Measurements from ENCODE around the gene IMPA2.

IMPA2 gene

GRCh38 chr18:12008842-12009580 lies 27.7 kb downstream of the IMPA2 start:
- no peak for DNase-seq (ENCODE audit: low spot score)

DNA sequence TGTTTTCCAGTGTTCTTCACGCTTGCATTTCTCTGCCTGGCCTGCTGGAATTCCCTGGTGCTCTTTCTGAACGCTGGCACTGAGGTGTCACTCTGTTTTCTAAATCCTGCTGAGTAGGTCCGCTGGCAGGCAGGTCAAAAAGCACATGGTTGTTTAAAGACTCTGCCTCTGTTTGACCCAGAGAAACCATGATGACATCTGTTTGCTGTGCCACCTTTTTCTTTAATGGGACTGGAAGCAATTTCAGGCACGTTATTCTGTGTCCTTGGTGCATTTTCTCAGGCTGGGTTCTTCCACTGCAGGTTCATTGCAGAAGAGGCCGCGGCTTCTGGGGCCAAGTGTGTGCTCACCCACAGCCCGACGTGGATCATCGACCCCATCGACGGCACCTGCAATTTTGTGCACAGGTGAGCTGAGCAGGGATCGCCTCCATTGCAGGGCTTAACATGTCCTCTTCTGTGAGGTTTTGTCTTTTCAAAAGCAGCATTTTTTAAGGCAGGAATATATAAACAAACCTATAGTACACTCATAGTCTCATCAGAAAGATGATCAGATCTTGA lies 28.4 kb downstream of the IMPA2 start:
- no peak for DNase-seq (ENCODE audit: low spot score)

GRCh38 chr18:12010187-12010802 lies 29.0 kb downstream of the IMPA2 start:
- no peak for DNase-seq (ENCODE audit: low spot score)

GRCh38 chr18:12011199-12011956 lies 30.1 kb downstream of the IMPA2 start:
- DNase-seq (ENCODE audit: low spot score): no peak

GRCh38 chr18:12011957-12012549 lies 30.7 kb downstream of the IMPA2 start:
- DNase-seq (ENCODE audit: low spot score): no peak

GRCh38 chr18:12012697-12013096 lies 31.4 kb downstream of the IMPA2 start:
- no peak for DNase-seq (ENCODE audit: low spot score)

DNA sequence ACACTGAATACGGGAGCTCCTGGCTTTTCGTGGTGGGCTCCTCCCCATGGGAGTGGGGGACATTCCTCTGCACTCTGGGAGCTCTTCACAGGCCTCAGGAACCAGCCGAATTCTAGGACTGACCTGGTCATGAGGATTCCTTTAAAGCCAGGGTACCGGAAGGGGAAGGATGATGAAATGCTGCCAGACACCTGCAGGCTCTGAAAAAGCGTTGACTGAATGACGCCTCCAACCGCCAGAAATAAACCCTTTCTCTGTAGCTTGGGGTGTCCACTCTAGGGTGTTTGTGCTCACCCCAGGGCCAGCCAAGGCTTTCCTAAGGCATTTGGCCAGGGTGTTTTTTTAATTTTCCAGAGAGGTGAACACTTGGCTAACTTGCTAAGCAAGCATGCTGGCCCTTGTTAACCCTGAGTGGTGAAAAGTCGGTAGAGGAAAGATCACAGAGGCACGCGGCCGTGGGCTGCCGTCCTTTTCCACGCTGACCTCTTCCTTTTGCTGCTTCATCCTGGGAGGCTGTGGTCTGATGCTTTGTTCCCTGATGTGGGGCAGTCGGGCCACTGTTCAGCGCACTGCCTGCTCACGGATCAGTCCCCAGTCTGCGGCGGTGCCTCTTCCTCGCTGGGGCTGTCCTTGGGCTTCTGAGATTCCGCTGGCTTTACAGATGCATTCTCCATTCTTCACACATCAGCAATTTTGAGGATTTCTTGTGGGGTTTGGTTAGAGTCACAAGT lies 32.0 kb downstream of the IMPA2 start:
- no peak for DNase-seq (ENCODE audit: low spot score)

- no peak for DNase-seq (ENCODE audit: low spot score)
These were observed 32.8 kb downstream of the IMPA2 start for GRCh38 chr18:12014086-12014485.

DNA sequence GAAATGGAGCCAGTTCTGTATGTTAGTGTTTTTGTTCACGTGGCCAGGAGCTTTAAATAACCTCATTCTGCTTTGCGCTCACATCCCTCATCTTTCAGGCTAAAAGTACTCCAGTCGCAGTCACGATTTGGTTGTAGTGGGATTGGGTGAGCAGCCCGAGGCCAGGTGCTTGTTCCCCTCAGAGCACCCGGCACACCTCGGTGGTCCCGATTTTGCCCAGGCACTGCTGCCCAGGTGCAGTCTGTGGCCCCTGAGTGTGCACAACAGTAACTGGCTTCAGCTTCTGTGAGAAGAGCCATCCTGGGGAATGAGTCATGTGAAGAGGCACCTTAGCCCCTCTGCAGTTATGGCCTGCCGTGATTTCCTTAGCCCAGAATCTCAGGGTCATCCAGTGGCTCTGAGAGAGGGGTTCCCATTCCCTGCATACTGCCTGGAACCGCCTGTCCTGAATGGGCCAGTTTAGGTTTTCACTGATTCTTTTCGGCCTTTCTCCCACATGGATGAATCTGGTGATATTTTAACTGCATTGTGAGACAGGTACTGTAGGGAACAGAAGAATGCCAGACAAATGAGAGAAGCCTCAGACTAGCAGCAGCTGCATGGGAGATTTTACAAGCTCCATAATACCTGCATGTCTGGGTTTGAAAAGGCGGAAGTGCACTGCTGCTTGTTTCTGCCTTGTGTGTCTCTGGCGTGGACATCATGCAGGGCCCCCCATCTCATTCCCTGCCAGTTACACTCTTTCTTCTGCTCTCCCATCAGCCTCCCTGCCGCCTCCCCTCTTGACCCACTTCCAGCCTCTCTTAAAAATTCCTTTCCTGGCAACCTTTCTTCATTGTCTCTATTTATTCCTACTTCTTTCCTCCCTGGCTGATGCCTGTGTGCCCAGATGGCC lies 33.5 kb downstream of the IMPA2 start:
- DNase-seq (ENCODE audit: low spot score): no peak

DNA sequence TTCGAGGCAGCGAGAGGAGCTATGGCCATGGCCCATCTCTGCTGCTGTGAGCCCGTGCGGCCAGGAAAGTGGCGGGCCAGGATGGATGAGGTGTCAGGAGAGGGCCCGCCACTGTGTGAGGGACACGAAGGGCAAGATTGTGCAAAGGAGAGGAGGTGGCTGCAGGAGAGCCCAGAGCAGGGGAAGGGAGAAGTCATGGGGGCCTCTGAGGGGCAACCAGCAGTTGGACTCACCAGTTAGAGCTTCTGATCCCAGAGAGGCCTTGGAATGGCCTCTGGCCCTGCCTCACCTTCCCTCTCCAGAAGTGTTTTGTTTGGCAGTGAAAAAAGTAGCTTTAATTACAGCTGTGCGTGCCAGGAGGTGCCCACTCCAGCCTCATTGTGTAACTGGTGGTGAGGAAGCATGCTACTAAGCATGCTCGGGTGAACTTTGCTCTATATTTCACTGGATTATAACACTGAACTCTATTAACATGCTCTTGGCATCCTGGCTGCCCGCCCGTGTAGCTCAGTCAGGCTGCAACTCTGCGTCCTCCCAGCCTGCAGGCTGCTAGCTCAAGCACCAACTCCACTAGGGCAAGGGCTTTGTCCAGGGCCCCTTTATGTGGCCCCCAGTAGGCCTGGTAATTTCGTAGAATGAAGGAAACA lies 34.2 kb downstream of the IMPA2 start:
- no peak for DNase-seq (ENCODE audit: low spot score)

DNA sequence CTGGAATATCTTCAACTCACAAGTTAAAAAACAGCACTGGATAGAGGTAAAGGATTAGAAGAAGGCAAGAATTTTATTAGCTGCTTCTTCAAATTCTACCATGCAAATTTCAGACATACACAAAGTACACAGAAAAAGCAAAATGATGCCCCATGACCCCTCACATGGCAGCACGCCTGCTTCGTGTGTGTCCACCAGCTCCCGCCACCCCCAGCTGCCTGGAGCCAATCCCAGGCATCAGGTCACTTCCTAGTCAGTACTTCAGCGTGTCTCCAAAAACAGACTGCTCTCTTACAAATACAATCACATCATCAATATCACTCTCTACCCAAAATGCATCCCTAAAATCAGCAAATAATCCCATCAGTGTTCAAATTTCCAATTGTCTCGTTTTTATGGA lies 35.8 kb downstream of the IMPA2 start:
- no peak for DNase-seq (ENCODE audit: low spot score)

DNA sequence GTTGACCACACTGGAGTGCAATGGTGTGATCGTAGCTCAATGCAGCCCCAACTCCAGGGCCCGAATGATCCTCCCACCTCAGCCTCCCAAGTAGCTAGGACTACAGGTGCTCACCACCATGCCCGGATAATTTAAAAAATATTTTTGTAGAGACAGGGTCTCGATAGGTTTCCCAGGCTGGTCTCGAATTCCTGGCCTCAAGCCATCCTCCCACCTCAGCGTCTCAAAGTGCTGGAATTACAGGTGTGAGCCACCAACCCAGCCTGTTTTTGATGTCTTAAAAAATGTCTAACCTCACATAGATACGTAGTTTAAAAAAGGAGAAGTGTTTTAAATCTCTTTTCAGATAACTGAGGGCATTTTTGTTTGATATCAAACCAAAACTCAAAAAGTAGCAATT lies 37.6 kb downstream of the IMPA2 start:
- no peak for DNase-seq (ENCODE audit: low spot score)

GRCh38 chr18:12021077-12021476 lies 39.8 kb downstream of the IMPA2 start:
- no peak for DNase-seq (ENCODE audit: low spot score)

DNA sequence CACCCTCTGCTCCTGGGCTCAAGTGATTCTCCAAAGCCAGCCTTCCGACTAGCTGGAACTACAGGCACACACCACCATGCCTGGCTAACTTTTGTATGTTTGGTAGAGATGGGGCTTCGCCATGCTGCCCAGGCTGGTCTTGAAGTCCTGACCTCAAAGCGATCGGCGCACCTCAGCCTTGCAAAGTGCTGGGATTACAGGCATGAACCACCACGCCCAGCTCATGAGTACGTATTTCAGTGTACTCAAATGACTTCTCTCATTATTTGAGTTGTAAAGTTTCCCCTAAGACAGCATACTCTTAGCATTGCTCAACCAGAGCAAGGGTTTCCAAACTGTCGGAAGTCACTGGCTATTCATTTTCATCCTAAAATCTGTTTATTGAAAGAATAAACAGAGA lies 40.3 kb downstream of the IMPA2 start:
- no peak for DNase-seq (ENCODE audit: low spot score)

- no peak for DNase-seq (ENCODE audit: low spot score)
These were observed 42.1 kb downstream of the IMPA2 start for GRCh38 chr18:12023375-12023774.

GRCh38 chr18:12026562-12026961 lies 45.3 kb downstream of the IMPA2 start:
- no peak for DNase-seq (ENCODE audit: low spot score)

DNA sequence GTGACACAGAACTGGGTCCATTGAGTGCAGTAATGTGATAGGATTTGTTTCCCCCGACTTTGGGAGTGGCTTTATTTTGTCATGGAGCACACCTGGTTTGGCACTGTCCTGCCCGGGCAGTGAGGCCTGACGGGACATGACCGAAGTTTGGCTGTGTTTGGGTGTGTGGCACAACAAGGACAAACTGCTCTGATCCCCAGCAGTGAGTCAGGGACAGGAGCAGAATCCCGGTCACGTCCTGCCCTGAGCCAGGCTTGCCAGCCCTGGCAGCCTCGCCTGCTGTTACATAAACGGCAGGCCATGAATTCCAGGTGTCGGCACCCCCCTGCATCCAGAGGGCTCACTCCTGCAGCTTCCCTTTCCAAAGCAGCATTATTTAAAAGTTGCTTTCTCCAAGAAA lies 45.7 kb downstream of the IMPA2 start:
- no peak for DNase-seq (ENCODE audit: low spot score)

DNA sequence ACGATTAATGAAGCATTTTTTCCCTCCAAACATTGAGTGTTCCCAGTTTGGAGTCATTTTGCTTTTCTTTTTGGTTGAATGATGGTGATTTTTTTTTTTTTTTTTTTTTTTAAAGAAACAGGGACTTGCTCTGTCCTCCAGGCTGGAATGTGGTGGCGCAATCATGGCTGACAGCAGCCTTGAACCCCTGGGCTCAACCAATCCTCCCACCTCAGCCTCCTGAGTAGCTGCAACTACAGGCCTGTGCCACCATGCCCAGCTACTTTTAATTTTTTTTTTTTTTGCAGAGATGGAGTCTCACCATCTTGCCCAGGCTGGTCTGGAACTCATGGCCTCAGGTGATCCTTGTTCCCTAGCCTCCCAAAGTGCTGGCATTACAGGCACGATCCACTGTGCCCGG lies 46.2 kb downstream of the IMPA2 start:
- DNase-seq (ENCODE audit: low spot score): no peak

GRCh38 chr18:12028040-12028628 lies 46.8 kb downstream of the IMPA2 start:
- no peak for DNase-seq (ENCODE audit: low spot score)

DNA sequence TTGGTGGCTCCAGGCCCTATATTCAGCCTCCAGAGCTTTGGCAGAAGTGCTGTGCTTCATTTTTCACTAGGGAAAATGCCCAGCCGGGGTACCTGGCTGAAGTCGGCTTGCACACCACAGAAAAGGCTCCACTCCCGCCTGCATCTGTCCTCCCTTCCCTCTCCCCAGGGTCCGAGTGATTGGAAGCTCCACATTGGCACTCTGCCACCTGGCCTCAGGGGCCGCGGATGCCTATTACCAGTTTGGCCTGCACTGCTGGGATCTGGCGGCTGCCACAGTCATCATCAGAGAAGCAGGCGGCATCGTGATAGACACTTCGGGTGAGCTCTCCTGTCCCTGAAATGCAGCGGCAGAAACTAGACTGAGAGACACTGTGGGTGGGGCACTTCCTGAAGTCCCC lies 47.4 kb downstream of the IMPA2 start:
- no peak for DNase-seq (ENCODE audit: low spot score)
